ENCODE measurements around the gene GLI2. TPM values are rescaled to one million over a fixed set of nuclear protein-coding genes. Genes with fewer than 3 reads are reported as not detected.

GLI2 gene
- 11.4 TPM for total RNA-seq

DNA sequence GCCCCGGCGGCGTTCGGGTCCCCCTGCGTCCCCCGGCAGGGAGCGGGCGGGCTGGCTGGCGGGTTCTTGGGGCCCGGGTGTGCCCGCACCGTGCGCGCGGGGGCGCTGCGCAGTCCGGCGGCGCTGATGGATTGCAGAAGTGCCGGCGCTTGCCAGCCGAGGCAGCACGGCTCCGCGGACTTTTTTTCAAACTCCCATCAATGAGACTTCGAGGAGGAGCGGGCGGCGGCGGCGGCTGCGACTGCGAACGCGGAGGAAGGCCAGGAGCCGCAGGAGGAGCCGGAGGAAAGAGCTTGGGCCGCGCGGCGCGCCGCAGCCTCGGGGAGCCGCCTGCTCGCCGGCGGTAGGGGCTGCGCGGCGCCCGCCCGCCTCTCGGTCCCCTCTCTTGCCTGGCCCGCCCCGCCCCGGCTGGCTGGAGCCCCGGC lies at the start of gene GLI2:
TSS of gene GLI2 (plus strand) at position 123 of the 425 bp plus-strand sequence. CDS start 61,453 bp downstream, outside the sequence.
- DNase-seq = peak; percentile 73

GRCh38 chr2:120685974-120686297 lies 49.7 kb upstream of the GLI2 start:
- no peak for DNase-seq

DNA sequence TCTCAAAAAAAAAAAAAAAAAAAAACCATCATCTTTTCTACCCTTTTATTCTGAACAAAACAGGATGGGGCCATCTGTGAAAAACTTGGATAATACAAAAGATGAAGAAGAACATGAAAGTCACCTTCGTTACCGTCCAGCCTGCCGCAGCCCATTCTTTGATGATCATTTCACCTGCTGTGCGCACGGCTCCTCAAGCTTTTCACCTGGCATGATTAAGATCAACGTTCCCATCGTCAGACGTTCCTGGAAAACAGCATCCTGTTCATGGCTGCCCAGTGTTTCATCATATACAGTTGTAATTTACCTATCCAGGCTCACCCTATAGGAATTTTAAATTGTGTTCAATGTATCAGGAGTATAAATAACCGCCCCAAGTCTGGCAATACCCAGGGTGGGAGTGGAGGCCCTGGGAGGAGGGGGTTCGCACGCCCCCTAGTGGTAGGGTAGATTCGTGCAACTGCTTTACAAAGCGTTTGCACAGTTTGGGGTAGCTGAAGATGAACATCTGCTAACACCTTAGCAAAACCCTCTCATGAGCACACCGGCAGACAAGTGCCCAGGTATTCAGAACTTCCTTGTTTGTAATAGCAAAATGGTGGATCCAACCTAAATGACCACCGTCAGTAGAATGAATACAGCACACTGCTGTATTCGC lies 49.0 kb upstream of the GLI2 start:
- DNase-seq = no peak

DNA sequence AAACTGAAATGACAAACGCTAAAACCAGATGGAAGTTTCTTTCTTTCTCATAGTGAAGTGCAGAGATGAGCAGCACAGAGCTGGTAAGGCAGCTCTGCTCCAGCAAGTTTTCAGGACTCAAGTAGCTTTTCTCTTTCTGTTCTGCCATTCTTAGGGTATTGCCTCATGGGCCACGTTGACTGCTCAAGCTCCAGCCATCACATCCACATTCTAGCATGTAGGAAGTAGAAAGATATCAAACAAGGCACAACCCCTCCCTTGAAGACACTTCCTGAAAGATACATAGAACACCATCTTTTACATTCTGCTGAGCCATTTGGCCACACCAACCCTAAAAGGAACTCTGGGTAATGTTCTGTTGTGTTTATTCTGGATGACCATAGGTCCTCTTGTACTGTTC lies 48.5 kb upstream of the GLI2 start:
- peak; percentile 10 for DNase-seq

- DNase-seq = no peak
Observed at GRCh38 chr2:120690521-120690920, 45.1 kb upstream of the GLI2 start.

GRCh38 chr2:120691410-120691809 lies 44.3 kb upstream of the GLI2 start:
- no peak for DNase-seq

GRCh38 chr2:120692691-120693090 lies 43.0 kb upstream of the GLI2 start:
- DNase-seq = no peak

DNA sequence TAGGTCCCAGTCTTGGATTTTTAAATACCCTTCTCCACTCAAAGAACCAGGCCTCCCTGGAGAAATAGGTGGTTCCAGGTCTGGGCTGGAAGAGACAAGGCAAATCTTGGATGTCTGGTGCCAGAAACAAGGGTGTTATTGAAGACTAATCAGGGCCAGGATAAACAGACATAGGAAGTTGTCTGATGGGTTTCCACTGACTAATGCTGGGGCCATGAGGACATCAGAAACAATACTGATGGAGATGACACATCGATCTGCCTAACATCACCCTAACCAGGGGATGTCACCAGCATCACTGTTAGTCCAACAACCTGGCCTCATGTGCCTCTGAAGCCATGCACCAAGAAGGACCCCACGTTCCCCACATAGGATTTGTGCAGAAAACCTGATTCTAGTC lies 42.5 kb upstream of the GLI2 start:
- DNase-seq = no peak

DNA sequence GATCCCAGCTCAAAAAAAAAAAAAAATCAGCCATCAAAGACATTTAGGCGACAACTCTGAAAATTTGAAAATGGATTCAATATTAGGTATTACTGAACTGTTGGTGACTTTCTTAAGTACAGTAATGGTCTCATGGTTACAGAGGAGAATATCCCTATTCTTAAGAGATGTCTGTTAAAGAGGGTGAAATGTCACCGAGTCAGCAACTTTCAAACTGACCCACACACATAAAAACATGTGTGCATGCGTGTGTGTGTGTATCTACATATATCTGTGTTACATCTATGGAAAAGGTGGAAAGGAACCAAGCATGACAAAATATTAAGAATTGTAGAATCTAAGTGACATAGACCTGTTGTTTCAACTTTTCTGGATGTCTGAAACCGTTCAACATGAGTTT lies 41.6 kb upstream of the GLI2 start:
- DNase-seq = no peak

DNA sequence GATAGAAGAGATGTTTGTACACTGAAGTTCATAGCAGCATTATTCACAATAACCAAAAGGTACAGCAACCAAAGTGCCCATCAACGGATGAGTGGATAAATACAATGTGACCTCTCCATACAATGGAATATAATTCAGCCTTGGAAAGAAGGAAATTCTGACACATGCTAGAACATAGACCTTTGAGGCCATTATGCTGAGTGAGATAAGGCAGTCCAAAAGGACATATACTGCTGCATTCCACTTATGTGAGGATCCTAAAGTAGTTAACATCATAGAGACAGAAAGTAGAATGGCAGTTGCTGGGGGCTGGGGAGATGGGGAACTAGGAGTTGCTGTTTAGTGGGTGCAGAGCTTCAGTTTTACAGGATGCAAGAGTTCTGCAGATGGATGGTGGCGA lies 38.2 kb upstream of the GLI2 start:
- DNase-seq = no peak

DNA sequence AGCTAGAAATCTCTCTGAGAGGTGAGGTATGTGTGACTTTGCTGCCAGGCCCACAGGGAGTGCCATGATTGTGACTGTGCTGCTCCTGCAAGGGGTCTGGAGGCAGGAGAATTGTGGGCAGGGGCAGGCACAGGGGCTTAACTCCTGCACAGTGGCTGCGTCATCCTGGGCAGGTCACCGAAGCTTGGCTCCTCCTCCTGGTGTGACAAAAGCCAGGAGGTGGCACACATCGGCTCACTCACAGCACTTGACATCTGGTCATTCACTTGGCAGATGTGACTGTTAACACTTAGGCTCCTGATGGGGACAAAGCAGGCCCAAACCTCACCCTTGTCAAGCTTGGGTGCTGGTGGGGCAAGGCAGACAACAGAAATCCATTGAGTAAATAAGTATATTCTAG lies 36.4 kb upstream of the GLI2 start:
- no peak for DNase-seq

DNA sequence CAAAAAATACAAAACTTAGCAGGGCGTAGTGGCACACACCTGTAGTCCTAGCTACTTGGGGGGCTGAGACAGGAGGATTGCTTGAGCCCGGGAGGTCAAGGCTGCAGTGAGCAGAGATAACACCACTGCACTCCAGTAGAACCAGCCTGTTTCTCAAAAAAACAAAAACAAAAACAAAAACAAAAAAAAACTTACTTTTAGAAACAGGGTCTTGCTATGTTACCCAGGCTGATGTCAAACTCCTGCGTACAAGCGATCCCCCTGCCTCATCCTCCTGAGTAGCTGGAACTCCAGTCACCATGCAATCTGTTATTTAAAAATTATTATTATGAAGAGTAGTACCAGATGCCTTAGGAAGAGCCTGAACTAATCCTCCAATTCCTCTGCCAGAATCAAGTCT lies 35.0 kb upstream of the GLI2 start:
- no peak for DNase-seq

DNA sequence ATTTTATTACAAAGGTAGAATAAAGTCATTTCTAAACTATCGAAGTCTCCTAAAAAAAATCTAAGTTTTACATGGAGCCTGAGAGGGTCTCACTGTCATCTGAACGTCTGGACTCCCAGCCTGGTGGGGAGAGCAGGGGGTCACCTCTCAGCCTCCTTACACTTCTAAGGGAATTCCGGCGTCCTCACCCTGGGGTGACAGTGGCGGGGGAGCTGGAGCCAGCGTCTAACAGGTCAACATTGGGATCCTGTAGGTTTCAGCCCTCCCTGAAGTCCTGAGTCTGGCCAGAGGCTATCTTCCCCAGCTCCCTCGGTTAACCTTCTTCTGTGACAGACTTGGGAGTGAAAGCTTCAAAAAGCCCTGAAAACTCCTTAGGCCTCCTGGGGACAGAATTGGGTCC lies 34.6 kb upstream of the GLI2 start:
- no peak for DNase-seq

DNA sequence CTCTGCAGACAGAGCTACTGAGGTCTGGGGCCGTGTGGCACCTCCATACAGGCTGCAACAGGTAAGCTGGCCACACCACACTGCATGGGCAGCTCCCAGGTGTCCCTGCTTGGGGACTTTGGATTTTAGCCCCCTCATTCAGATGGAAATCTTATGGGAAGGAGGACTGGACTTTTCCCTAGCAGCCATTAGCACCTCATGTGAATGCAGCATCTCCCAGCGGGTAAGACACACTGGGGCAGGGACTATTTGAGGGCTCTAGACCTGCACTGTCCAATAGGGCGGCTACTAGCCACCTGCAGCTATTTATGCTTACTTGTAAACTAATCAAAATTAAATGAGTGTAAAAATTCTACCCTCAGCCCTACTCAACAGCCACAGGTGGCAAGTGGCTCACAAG lies 34.2 kb upstream of the GLI2 start:
- DNase-seq = no peak

- DNase-seq = no peak
Observed at GRCh38 chr2:120702061-120702460, 33.6 kb upstream of the GLI2 start.

GRCh38 chr2:120702801-120703200 lies 32.9 kb upstream of the GLI2 start:
- DNase-seq = no peak

GRCh38 chr2:120703330-120703994 lies 32.2 kb upstream of the GLI2 start:
- no peak for DNase-seq

DNA sequence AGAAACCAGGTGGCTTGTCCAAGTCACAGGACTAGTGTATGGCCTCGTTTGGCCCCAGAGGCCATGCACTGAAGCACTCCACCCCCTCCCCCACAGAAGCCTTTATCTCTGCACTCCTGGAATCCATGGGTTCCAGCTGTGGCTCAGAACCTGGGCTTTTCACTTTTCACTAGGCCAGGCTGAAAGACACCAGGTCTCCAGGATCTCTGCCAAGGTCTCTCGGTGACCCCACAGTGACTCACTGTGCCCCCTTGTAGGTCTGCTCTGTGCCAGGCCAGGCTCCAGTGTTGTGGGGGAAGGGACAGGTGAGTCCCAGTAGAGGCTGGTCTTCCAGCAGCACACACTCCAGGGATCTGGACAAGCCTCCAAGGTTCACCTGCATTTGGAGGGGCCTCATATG lies 31.0 kb upstream of the GLI2 start:
- no peak for DNase-seq

- DNase-seq = no peak
Observed at GRCh38 chr2:120707816-120708215, 27.9 kb upstream of the GLI2 start.

- DNase-seq = no peak
Observed at GRCh38 chr2:120708944-120709607, 26.6 kb upstream of the GLI2 start.

GRCh38 chr2:120709608-120710041 lies 26.0 kb upstream of the GLI2 start:
- peak; percentile 45 for DNase-seq

- peak; percentile 51 for DNase-seq
Observed at GRCh38 chr2:120710256-120710655, 25.4 kb upstream of the GLI2 start.

DNA sequence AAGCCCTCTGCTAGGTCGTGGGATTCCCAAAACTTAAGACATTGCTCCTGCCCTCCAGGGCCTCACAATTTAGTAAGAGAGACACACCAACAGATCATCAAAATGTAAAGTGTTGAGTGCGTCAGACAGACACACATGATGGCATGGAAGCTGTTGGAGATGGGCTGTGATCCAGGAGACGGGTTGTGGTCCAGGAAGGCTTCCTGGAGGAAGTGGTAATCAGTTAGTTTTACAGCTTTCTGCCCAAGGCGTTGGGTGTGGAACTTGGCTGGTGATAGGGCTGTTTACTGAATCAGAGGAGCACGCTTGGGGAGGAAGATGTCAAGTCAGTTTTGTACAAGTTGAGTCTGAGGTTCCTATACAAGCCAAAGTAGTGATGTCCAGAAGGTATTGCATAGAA lies 24.0 kb upstream of the GLI2 start:
- DNase-seq = no peak

- peak; percentile 46 for DNase-seq
Observed at GRCh38 chr2:120712180-120712681, 23.4 kb upstream of the GLI2 start.
